Transverse colon (tissue), 4 donors: ENCODE results near the gene CCDC15.

Experiments used
- CTCF ChIP-seq, 5 experiments: fragments of 200-600 bp in 3 of 5; fragments of 450-650 bp in 2 of 5; sonication (generic) in 3 of 5; IDR thresholded peaks; 1 replicate in 2 of 5; 2 replicates in 3 of 5; pipeline ENCODE4 v1.5.1; 2016 to 2017; ENCODE audit warnings: antibody characterized with exemption in 5 of 5, inconsistent platforms in 3 of 5, mild to moderate bottlenecking in 2 of 5, moderate library complexity in 1 of 5
- EP300 ChIP-seq: sonication (generic); formaldehyde crosslinking; IDR thresholded peaks from one replicate; pipeline ENCODE4 v1.6.1; 2017; ENCODE audit warnings: antibody characterized with exemption, low read depth
- POLR2AphosphoS5 ChIP-seq, 3 donors: sonication (generic); formaldehyde crosslinking; IDR thresholded peaks; one replicate each; pipeline ENCODE4 v1.6.1; 2016; ENCODE audit warnings: antibody characterized with exemption in 3 of 3

GRCh38 chr11:125088576-125089455 lies 134.8 kb downstream of the CCDC15 start:
- no peak for TF ChIP-seq CTCF (IDR thresholded peaks at IDR 0.05)
- TF ChIP-seq EP300 = no peak
- no peak for TF ChIP-seq POLR2AphosphoS5 (IDR thresholded peaks at IDR 0.05)
